ENCODE data around the gene STING1.

Gene STING1

DNA sequence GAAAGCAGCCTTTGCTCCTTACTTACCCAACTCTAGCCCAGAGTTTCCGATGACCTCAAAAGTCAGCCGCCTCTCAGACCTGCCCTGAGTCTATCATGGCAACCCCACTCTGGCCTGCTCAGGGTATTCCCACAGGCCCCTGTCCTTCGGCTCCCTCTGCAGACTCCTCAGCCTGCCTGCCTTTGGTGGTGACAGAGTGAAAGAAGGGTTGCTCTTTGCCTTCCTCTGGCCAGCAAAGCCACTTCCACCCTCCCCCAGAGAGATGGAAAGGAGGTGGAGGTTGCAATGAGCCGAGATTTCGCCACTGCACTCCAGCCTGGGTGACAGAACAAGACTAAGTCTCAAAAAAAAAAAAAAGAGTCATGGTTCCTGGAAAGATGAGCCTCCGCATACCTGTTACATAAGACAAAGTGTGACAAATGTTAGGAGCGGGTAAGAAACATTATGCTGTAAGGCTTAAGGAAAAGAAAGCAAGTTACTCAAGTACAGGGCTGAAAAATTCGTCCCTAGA lies 14.1 kb downstream of the STING1 start:
- H3K4me3 ChIP-seq (ENCODE audit: low read length), result no peak overlapping the region
- peak; percentile 27 for DNase-seq (ENCODE audit: low read depth)
- TF ChIP-seq, protein P1, sequence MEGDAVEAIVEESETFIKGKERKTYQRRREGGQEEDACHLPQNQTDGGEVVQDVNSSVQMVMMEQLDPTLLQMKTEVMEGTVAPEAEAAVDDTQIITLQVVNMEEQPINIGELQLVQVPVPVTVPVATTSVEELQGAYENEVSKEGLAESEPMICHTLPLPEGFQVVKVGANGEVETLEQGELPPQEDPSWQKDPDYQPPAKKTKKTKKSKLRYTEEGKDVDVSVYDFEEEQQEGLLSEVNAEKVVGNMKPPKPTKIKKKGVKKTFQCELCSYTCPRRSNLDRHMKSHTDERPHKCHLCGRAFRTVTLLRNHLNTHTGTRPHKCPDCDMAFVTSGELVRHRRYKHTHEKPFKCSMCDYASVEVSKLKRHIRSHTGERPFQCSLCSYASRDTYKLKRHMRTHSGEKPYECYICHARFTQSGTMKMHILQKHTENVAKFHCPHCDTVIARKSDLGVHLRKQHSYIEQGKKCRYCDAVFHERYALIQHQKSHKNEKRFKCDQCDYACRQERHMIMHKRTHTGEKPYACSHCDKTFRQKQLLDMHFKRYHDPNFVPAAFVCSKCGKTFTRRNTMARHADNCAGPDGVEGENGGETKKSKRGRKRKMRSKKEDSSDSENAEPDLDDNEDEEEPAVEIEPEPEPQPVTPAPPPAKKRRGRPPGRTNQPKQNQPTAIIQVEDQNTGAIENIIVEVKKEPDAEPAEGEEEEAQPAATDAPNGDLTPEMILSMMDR (conservative IDR thresholded peaks at IDR 0.05; ENCODE audit: low read length), result no peak; the same call in 1 of the 2 replicates

DNA sequence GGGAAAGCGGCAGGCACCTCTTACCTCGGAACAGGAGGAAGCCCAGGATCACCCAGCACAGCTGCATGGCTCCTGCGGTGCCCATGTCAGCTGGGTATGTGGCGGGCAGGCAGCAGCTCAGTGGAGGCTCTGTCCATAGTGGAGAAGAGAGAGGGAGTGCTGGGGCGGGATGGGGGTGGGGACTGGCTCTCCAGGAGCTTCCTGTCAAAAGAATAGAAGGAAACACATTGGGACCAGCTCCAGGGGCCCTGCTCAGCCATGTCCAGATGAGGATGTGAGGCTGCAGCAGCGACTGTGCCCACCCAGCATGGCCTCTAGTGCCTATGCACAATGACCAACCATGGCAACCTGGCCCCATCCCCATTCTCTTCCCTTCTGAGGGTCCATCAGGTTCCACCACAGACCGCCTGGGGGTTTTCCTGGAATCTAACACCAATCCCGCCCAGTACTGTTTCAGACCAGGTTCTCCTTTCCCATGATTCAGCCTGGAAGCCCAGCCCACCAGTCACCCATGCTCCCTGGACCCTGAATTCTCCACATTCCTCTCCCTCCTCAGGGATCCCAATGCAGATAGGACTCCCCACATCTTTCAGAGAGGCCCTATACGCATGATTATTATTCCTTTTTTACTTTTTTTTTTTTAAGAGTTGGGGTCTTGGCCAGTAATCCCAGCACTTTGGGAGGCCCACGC lies 19.8 kb downstream of the STING1 start, which contains the start of gene ECSCR:
Gene ECSCR, minus strand, starts transcription at position 158 of the 691 bp plus-strand sequence. Its CDS starts 73 bp downstream, at position 85.
- no peak for DNase-seq (ENCODE audit: low read depth)
- H3K4me3 ChIP-seq (ENCODE audit: low read length), result no peak within 1 kb of the TSS
- TF ChIP-seq, protein P1 (conservative IDR thresholded peaks at IDR 0.05; ENCODE audit: low read length), result no peak

DNA sequence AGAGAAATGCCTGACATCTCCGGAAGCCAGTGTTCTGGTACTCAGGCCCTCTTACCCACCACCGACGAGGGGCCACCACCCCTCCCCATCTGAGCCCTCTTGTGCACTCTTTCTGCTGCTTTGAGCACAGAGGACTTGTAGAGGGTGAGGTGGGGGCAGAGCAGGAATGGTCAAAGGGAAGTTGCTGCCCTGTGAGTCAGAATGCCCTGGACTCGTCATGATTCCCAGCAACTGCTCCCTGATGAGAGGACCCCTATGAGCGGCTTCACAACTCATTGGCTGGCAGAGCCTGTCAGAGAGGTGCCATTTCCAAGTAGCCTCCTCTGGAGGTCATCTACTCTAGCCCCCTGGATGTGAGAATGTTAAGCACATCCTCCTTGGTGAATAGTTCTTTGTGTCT lies 20.9 kb downstream of the STING1 start:
- H3K4me3 ChIP-seq (ENCODE audit: low read length), result no peak overlapping the region
- TF ChIP-seq, protein P1 (conservative IDR thresholded peaks at IDR 0.05; ENCODE audit: low read length), result no peak
- DNase-seq (ENCODE audit: low read depth), result peak; percentile 49

DNA sequence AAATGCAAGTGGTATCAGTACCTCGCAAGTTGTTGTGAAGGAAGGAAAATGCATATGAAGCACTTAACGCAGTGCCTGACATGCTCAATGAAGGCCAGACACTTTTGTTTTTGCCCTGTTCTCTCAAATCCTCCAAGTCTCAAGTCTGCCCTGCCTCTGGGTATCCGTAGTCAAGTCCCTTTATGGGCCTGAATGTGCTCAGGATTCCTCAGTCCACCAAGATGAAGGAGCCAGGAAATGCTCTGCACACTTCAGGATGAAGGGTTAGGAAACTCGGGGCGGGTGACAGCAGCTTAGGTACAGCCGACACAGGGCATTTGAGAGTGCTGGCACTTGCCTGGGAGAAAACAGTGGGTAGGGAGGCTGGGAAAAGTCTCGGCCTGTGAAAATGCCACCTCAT lies 21.4 kb downstream of the STING1 start:
- no peak overlapping the region for H3K4me3 ChIP-seq (ENCODE audit: low read length)
- TF ChIP-seq, protein P1 (conservative IDR thresholded peaks at IDR 0.05; ENCODE audit: low read length), result no peak
- DNase-seq (ENCODE audit: low read depth), result no peak

DNA sequence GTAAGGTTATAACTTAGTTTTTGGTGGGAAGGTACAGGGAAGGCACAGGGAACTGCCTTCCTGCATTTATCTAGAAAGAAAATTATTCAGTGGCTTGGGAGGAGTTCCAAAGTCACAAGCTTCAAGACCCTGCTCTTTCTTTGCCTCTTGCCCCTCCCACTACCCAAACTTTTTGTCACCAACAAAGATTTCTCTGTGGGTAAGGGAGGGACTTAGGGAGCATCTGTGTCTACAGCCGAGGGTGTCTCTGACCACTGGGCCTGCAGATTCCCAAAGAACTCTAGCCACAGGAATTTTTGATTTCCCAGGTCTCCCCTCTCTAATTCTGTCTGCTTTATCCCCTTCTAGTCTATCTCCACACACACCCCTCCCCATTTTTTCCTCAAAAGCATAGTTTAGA lies 22.1 kb downstream of the STING1 start:
- TF ChIP-seq, protein P1 (conservative IDR thresholded peaks at IDR 0.05; ENCODE audit: low read length), result no peak
- peak; percentile 44 for DNase-seq (ENCODE audit: low read depth)
- no peak overlapping the region for H3K4me3 ChIP-seq (ENCODE audit: low read length)

DNA sequence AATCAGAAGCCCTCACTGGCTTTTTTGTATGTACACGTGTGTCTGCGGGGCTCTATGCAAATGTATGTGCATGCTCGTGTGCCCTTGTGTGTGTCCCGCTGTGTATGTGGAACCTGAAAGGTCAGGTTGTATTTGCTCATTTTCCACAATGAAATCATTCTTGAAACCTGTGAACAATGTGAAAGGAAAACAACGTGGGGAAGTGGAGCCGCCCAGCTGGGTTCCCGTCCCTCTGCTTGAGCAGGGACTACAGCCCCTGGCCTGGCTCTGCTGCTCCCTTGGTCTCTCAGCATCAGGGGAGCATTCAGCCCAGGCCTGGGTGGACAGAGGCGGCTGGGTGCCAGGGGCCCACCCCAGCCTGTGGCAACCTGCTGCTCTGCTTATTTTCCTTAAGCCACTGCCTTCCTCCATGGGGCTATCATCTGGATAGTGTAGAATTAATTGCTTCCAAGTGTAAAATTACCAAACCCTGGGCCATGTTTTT lies 23.1 kb downstream of the STING1 start:
- no peak overlapping the region for H3K4me3 ChIP-seq (ENCODE audit: low read length)
- no peak for DNase-seq (ENCODE audit: low read depth)
- TF ChIP-seq, protein P1 (conservative IDR thresholded peaks at IDR 0.05; ENCODE audit: low read length), result no peak

Data from AG10803 (cell line).